ENCODE data around the gene TP53RK. TPM values are rescaled to one million over a fixed set of nuclear protein-coding genes. Genes with fewer than 3 reads are reported as not detected.

The TP53RK gene
- total RNA-seq, 1 experiment from 2014 or later = 19.2 TPM

GRCh38 chr20:46721476-46721875 lies 32.2 kb upstream of the TP53RK start:
- no TSS peak for BruUV-seq (replicated peaks)
- H3K4me3 Mint-ChIP-seq (ENCODE audit: low read depth, unreplicated experiment) = no peak overlapping the region
- H3K9me3 Mint-ChIP-seq (ENCODE audit: low read depth, unreplicated experiment) = no peaks in the 10 kb centered on the region
- no peaks in the 10 kb centered on the region for H3K27me3 Mint-ChIP-seq (ENCODE audit: unreplicated experiment)
- TF ChIP-seq, protein P1, sequence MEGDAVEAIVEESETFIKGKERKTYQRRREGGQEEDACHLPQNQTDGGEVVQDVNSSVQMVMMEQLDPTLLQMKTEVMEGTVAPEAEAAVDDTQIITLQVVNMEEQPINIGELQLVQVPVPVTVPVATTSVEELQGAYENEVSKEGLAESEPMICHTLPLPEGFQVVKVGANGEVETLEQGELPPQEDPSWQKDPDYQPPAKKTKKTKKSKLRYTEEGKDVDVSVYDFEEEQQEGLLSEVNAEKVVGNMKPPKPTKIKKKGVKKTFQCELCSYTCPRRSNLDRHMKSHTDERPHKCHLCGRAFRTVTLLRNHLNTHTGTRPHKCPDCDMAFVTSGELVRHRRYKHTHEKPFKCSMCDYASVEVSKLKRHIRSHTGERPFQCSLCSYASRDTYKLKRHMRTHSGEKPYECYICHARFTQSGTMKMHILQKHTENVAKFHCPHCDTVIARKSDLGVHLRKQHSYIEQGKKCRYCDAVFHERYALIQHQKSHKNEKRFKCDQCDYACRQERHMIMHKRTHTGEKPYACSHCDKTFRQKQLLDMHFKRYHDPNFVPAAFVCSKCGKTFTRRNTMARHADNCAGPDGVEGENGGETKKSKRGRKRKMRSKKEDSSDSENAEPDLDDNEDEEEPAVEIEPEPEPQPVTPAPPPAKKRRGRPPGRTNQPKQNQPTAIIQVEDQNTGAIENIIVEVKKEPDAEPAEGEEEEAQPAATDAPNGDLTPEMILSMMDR (IDR thresholded peaks at IDR 0.05; ENCODE audit: unreplicated experiment) = no peak
- H3K36me3 Mint-ChIP-seq (ENCODE audit: insufficient read depth, unreplicated experiment) = no peaks in the 10 kb centered on the region
- no peak for DNase-seq
- no peaks in the 10 kb centered on the region for H3K4me1 Mint-ChIP-seq (ENCODE audit: low read depth, unreplicated experiment)
- CTCF ChIA-PET = no interaction called here
- no peak overlapping the region for H3K27ac Mint-ChIP-seq (ENCODE audit: unreplicated experiment)
- intact Hi-C loops (cut with micrococcal nuclease; ENCODE audit: unreplicated experiment) = no loop called here

GRCh38 chr20:46720776-46721425 lies 31.7 kb upstream of the TP53RK start:
- H3K9me3 Mint-ChIP-seq (ENCODE audit: low read depth, unreplicated experiment) = no peaks in the 10 kb centered on the region
- H3K36me3 Mint-ChIP-seq (ENCODE audit: insufficient read depth, unreplicated experiment) = no peaks in the 10 kb centered on the region
- CTCF ChIA-PET = no interaction called here
- TF ChIP-seq, protein P1 (IDR thresholded peaks at IDR 0.05; ENCODE audit: unreplicated experiment) = no peak
- no TSS peak for BruUV-seq (replicated peaks)
- no peak overlapping the region for H3K27ac Mint-ChIP-seq (ENCODE audit: unreplicated experiment)
- intact Hi-C loops (cut with micrococcal nuclease; ENCODE audit: unreplicated experiment) = no loop called here
- H3K27me3 Mint-ChIP-seq (ENCODE audit: unreplicated experiment) = no peaks in the 10 kb centered on the region
- no peaks in the 10 kb centered on the region for H3K4me1 Mint-ChIP-seq (ENCODE audit: low read depth, unreplicated experiment)
- no peak for DNase-seq
- no peak overlapping the region for H3K4me3 Mint-ChIP-seq (ENCODE audit: low read depth, unreplicated experiment)

DNA sequence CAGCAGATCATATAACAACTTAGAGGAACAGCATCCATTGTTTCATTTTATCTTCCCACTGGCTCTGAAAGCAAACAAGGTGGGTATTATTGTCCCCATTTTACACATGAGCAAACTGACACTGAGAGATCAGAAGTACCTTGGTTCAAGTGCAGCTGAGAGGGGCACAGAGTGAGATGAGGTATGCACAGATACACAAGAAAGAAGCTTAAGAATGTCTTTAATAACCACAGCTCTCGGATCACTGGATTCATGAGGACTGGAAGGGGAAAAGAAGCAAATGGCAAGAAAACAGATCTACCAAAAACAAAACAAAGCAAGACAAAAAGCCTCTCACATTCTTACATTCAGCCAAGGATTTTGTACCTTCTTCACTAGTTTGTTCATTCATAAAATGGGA lies 30.8 kb upstream of the TP53RK start:
- no peak for DNase-seq
- no peaks in the 10 kb centered on the region for H3K36me3 Mint-ChIP-seq (ENCODE audit: insufficient read depth, unreplicated experiment)
- no peak overlapping the region for H3K4me3 Mint-ChIP-seq (ENCODE audit: low read depth, unreplicated experiment)
- H3K4me1 Mint-ChIP-seq (ENCODE audit: low read depth, unreplicated experiment) = peaks cover 8% of the 10 kb centered on the region
- H3K9me3 Mint-ChIP-seq (ENCODE audit: low read depth, unreplicated experiment) = no peaks in the 10 kb centered on the region
- H3K27ac Mint-ChIP-seq (ENCODE audit: unreplicated experiment) = no peak overlapping the region
- H3K27me3 Mint-ChIP-seq (ENCODE audit: unreplicated experiment) = no peaks in the 10 kb centered on the region
- CTCF ChIA-PET = interaction anchor here (0.6 kb wide), 1 partner anchor 319 kb away, joined by 3 read pairs; no protein-coding TSS in a partner anchor
- intact Hi-C loops (cut with micrococcal nuclease; ENCODE audit: unreplicated experiment) = no loop called here
- TF ChIP-seq, protein P1 (IDR thresholded peaks at IDR 0.05; ENCODE audit: unreplicated experiment) = no peak
- no TSS peak for BruUV-seq (replicated peaks)

DNA sequence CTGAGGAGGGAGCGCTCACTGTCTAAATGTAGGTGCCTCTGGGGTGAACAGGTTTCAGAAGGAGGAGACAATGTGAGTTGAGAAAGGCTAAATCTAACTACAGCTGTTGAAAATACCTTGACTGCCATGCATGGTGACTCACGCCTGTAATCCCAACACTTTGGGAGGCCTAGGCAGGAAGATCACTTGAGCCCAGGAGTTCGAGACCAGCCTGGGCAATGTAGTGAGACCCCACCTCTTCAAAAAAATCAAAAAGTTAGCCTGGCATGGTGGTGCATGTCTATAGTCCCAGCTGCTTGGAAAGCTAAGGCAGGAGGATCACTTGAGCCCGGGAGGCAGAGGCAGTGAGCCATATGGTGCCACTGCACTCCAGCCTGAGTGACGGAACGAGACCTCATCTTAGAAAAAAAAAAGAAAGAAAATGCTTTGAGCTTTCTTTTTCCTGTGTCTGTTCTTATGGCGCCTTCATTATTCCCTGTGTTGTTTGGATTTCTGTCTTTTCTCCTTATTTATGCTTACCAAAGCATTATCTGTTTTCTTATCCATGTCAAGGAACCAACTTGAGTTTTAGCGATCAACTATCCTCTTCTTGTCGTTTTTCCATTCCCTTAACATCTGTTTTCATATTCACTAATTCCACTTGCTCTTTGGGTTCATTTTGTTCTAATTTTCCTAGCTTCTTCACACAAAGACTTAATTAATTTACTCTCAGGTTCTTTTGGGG lies 28.7 kb upstream of the TP53RK start:
- Mint-ChIP-seq H3K4me1 (ENCODE audit: low read depth, unreplicated experiment) (peaks cover 24% of the 10 kb centered on the region), H3K36me3 (ENCODE audit: insufficient read depth, unreplicated experiment) (peaks cover 6% of the 10 kb centered on the region), H3K27me3 (ENCODE audit: unreplicated experiment) (no peaks in the 10 kb centered on the region), H3K4me3 (ENCODE audit: low read depth, unreplicated experiment) (no peak overlapping the region), H3K9me3 (ENCODE audit: low read depth, unreplicated experiment) (no peaks in the 10 kb centered on the region), H3K27ac (ENCODE audit: unreplicated experiment) (no peak overlapping the region)
- intact Hi-C loops (cut with micrococcal nuclease; ENCODE audit: unreplicated experiment) = no loop called here
- TF ChIP-seq, protein P1 (IDR thresholded peaks at IDR 0.05; ENCODE audit: unreplicated experiment) = no peak
- BruUV-seq (replicated peaks) = no TSS peak
- DNase-seq = no peak
- CTCF ChIA-PET = interaction anchor here (2.3 kb wide), 1 partner anchor 14 kb away, joined by 5 read pairs; no protein-coding TSS in a partner anchor

Measured in Calu3 (cell line).